ENCODE measurements around the gene SLAIN2.

SLAIN2 gene

DNA sequence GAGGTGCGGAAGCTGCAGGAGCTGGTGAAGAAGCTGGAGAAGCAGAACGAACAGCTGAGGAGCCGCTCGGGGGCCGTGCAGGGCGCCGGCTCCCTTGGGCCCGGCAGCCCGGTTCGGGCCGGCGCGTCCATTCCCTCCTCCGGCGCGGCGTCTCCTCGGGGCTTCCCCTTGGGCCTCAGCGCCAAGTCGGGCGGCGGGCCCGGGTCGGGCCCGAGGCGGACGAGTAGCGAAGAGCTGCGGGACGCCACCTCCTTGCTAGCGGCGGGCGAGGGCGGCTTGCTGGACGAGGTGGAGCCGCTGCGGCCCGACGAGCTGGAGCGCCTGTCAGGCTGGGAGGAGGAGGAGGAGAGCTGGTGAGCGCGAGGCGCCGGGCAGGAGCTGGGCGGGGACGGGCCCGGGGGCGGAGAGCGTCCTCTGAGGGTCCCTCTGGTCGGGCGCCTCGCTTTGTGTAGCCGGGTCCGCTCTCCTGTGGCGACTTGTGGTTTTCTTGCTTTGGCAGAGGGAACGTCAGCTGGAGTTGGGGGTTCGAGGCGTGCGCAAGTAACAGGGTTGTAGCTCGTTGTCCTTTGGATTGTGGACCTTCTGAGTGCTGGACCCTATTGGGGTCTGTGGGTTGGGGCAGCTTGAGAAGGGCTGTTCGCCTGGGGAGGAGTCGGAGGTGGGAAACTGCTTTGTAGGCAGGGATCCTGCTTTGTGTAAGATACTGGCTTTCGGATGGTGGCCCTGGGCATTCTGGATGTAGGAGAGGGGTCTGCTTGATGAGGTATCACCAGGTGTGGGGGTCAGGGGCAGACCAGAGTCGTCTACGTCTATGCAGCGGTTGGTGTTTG is 662 bp downstream of the SLAIN2 start:
- Mint-ChIP-seq H3K27ac (peak overlapping the region; percentile 96), H3K36me3 (ENCODE audit: low read depth) (peaks cover 4% of the 10 kb centered on the region), H3K4me3 (peak overlapping the region; percentile 98), H3K27me3 (ENCODE audit: low read depth) (no peaks in the 10 kb centered on the region), H3K4me1 (ENCODE audit: low read depth) (peaks cover 46% of the 10 kb centered on the region), H3K9me3 (no peaks in the 10 kb centered on the region)
- peak; percentile 47 for DNase-seq (ENCODE audit: low spot score)

DNA sequence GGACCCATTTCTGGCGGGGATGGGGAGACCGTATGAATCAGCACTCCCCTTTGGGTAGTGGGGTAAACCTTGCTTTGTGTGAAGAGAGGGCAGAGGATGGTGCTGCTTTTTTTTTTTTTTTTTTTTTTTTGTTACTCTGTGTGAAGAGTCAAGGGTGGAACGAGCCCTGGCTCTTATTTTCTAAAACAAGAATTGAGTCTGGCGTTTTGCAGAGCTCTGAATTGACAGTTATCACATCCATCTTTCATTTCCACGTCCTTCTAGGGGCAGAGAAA is 1.2 kb downstream of the SLAIN2 start:
- Mint-ChIP-seq H3K36me3 (ENCODE audit: low read depth) (peaks cover 4% of the 10 kb centered on the region), H3K9me3 (no peaks in the 10 kb centered on the region), H3K4me3 (peak overlapping the region; percentile 98), H3K4me1 (ENCODE audit: low read depth) (peaks cover 45% of the 10 kb centered on the region), H3K27ac (peak overlapping the region; percentile 91), H3K27me3 (ENCODE audit: low read depth) (no peaks in the 10 kb centered on the region)
- no peak for DNase-seq (ENCODE audit: low spot score)

DNA sequence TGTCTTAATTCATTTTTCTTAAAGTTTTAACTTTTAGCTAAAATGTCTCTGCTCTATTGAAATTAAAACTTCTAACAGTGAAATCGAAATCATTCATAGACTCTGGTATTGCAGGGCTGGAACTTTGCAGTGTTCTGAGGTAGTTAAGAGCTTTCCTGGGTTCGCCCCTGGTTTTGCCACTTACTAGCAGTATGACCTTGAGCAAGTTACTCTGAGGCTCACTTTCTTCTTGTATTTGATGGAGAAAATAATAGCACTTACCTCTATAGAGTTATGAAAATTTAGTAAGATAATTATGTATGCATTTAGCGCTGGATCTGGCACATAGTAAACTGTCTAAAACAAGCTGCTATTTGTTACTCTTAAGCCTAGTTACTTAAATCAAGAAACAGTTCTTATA is 1.7 kb downstream of the SLAIN2 start:
- Mint-ChIP-seq H3K9me3 (no peaks in the 10 kb centered on the region), H3K27ac (no peak overlapping the region), H3K36me3 (ENCODE audit: low read depth) (peaks cover 4% of the 10 kb centered on the region), H3K4me1 (ENCODE audit: low read depth) (peaks cover 45% of the 10 kb centered on the region), H3K27me3 (ENCODE audit: low read depth) (no peaks in the 10 kb centered on the region), H3K4me3 (peak overlapping the region; percentile 98)
- DNase-seq (ENCODE audit: low spot score), result no peak

DNA sequence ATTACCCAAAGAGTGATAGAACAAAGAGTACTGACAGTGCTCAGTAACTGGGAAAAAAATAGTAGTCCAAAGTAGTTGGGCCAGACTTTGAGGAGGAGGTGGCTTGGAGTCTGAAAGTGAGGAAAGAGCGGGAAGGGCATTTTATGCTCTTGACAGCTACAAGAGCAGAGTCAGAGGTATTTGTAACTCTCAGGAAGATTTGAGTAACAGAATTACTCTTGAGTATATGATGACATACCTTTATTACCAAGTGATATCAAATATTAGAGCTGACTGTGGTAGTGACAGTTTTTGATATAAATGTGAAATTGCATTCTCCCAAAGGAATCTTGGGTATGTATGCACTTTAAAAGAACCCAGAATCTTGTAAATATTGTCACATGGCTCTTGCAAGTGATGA is 2.2 kb downstream of the SLAIN2 start:
- H3K27ac Mint-ChIP-seq, result no peak overlapping the region
- no peaks in the 10 kb centered on the region for H3K27me3 Mint-ChIP-seq (ENCODE audit: low read depth)
- peak overlapping the region; percentile 98 for H3K4me3 Mint-ChIP-seq
- H3K4me1 Mint-ChIP-seq (ENCODE audit: low read depth), result peaks cover 45% of the 10 kb centered on the region
- no peaks in the 10 kb centered on the region for H3K9me3 Mint-ChIP-seq
- no peak for DNase-seq (ENCODE audit: low spot score)
- H3K36me3 Mint-ChIP-seq (ENCODE audit: low read depth), result peaks cover 4% of the 10 kb centered on the region

DNA sequence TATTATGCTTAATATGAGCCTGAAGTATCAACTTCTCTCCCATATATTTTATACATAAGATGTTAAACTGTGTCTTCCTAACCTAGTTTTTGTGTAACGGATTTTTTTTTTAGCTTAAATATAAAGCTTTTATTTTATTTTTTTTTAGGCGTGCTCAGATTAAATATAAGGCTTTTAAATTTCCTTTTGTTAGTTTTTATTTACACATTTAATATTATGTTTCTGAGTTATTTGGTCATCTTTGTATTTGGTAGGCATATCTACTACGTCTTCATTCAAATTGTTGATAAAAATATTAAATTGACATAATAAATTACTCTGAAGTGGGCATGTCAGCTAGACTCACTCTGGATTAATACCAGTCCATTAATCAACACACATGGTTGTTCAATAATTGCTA is 4.2 kb downstream of the SLAIN2 start:
- H3K9me3 Mint-ChIP-seq, result no peaks in the 10 kb centered on the region
- peaks cover 5% of the 10 kb centered on the region for H3K36me3 Mint-ChIP-seq (ENCODE audit: low read depth)
- H3K4me1 Mint-ChIP-seq (ENCODE audit: low read depth), result peaks cover 42% of the 10 kb centered on the region

DNA sequence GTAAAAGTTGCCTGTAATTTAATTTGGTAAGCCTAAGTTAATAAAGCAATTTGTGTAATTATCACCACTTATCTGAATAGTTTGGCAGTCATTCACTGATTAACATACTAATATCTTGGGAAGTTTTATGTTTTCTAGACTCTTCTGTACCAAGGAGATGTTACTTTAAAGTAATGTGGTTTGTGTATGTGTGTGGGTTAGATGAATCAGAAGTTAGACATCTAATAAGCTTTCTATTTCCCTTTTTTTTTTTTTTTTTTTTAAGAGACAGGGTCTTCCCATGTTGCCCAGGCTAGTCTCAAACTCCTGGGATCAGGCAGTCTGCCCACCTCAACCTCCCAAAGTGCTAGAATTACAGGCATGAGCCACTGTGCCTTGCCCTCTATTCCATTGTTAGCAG is 5.3 kb downstream of the SLAIN2 start:
- peaks cover 44% of the 10 kb centered on the region for H3K4me1 Mint-ChIP-seq (ENCODE audit: low read depth)
- peaks cover 6% of the 10 kb centered on the region for H3K36me3 Mint-ChIP-seq (ENCODE audit: low read depth)
- H3K9me3 Mint-ChIP-seq, result no peaks in the 10 kb centered on the region
- H3K27me3 Mint-ChIP-seq (ENCODE audit: low read depth), result no peaks in the 10 kb centered on the region
- no peak overlapping the region for H3K27ac Mint-ChIP-seq
- no peak for DNase-seq (ENCODE audit: low spot score)
- H3K4me3 Mint-ChIP-seq, result no peak overlapping the region

More for the DNA sequence above, 4.2 kb downstream of the SLAIN2 start:
- DNase-seq (ENCODE audit: low spot score), result no peak
- H3K27me3 Mint-ChIP-seq (ENCODE audit: low read depth), result no peaks in the 10 kb centered on the region
- H3K4me3 Mint-ChIP-seq, result no peak overlapping the region
- H3K27ac Mint-ChIP-seq, result no peak overlapping the region

DNA sequence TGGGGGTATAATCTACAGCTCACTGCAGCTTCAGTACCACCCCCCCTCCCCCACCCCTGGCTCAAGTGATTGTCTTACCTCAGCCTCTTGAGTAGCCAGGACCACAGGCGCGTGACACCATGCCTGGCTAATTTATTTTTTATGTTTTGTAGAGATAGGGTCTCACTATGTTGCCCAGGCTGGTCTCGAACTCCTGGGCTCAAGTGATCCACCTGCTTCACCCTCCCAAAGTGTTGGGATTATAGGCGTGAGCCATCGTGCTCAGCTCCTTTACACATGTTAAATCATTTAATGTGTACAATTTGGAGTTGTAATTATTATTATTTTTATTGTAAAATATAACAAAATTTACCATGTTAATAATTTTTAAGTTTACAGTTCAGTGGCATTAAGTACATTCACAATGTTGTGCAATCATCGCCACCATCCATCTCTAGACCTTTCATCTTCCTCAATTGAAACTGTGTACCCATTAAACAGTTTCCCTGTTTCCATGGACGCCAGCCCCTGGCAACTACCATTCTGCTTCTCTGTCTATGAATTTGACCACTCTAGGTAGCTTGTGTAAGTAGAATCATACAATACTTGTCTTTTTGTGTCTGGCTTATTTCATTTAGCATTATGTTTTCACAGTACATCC is 6.1 kb downstream of the SLAIN2 start:
- Mint-ChIP-seq H3K9me3 (no peaks in the 10 kb centered on the region), H3K36me3 (ENCODE audit: low read depth) (peaks cover 5% of the 10 kb centered on the region), H3K27me3 (ENCODE audit: low read depth) (no peaks in the 10 kb centered on the region), H3K4me1 (ENCODE audit: low read depth) (peaks cover 43% of the 10 kb centered on the region), H3K27ac (no peak overlapping the region), H3K4me3 (no peak overlapping the region)
- no peak for DNase-seq (ENCODE audit: low spot score)

DNA sequence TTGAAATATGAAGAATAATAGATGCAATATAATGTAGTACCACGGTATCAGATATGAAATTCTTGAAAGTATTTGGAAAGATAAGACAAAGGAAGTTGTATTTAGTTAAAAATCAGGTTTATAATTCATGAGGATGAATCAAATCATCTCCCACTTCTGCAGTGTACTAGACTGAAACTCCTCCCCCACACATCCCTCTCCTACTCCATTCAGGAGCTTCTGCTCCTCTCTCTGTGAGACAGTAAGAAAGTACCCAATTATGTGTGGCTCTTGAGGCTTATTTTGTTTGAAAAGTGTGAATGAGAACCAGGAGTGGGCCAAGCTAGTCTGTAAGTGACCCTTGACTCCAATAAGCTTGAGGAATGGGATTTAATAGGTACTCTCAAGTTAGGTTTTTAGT is 9.5 kb downstream of the SLAIN2 start:
- H3K36me3 Mint-ChIP-seq (ENCODE audit: low read depth), result peaks cover 4% of the 10 kb centered on the region
- H3K27ac Mint-ChIP-seq, result no peak overlapping the region
- no peak overlapping the region for H3K4me3 Mint-ChIP-seq
- DNase-seq (ENCODE audit: low spot score), result no peak
- H3K27me3 Mint-ChIP-seq (ENCODE audit: low read depth), result no peaks in the 10 kb centered on the region
- peaks cover 25% of the 10 kb centered on the region for H3K4me1 Mint-ChIP-seq (ENCODE audit: low read depth)
- no peaks in the 10 kb centered on the region for H3K9me3 Mint-ChIP-seq

DNA sequence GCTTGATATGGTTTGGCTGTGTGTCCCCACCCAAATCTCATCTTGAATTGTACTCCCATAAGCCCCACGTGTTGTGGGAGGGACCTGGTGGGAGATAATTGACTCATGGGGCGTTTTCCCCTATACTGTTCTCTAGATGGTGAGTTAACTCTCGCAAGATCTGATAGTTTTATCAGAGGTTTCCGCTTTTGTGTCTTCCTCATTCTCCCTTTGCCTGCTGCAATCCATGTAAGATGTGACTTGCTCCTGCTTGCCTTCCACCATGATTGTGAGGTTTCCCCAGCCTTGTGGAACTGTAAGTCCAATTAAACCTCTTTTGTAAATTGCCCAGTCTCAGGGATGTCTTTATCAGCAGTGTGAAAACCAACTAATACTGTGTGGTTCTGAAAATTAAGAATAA is 11.5 kb downstream of the SLAIN2 start:
- peaks cover 4% of the 10 kb centered on the region for H3K36me3 Mint-ChIP-seq (ENCODE audit: low read depth)
- peaks cover 14% of the 10 kb centered on the region for H3K4me1 Mint-ChIP-seq (ENCODE audit: low read depth)
- DNase-seq (ENCODE audit: low spot score), result no peak
- no peaks in the 10 kb centered on the region for H3K9me3 Mint-ChIP-seq
- H3K27me3 Mint-ChIP-seq (ENCODE audit: low read depth), result no peaks in the 10 kb centered on the region
- H3K4me3 Mint-ChIP-seq, result no peak overlapping the region
- no peak overlapping the region for H3K27ac Mint-ChIP-seq

DNA sequence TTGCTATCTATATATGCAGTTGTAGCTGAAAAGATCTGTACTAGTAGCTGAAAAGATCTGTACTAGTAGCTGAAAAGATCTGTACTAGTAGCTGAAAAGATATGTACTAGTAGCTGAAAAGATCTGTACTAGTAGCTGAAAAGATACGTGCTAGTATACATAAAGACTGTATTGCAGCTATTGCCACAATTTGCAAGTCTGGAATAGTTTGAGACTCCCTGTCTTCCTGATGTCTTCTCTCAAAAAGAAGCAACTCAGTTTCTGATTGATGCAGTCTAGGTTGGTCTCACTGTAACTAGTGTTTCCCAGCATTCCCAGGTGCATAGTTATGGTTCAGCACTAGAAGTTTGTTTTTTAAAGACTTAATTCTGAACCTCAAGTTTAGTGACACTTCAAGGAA is 15.0 kb downstream of the SLAIN2 start:
- Mint-ChIP-seq H3K4me3 (no peak overlapping the region), H3K9me3 (no peaks in the 10 kb centered on the region), H3K27ac (no peak overlapping the region), H3K36me3 (ENCODE audit: low read depth) (peaks cover 4% of the 10 kb centered on the region), H3K27me3 (ENCODE audit: low read depth) (no peaks in the 10 kb centered on the region), H3K4me1 (ENCODE audit: low read depth) (peaks cover 12% of the 10 kb centered on the region)
- no peak for DNase-seq (ENCODE audit: low spot score)

DNA sequence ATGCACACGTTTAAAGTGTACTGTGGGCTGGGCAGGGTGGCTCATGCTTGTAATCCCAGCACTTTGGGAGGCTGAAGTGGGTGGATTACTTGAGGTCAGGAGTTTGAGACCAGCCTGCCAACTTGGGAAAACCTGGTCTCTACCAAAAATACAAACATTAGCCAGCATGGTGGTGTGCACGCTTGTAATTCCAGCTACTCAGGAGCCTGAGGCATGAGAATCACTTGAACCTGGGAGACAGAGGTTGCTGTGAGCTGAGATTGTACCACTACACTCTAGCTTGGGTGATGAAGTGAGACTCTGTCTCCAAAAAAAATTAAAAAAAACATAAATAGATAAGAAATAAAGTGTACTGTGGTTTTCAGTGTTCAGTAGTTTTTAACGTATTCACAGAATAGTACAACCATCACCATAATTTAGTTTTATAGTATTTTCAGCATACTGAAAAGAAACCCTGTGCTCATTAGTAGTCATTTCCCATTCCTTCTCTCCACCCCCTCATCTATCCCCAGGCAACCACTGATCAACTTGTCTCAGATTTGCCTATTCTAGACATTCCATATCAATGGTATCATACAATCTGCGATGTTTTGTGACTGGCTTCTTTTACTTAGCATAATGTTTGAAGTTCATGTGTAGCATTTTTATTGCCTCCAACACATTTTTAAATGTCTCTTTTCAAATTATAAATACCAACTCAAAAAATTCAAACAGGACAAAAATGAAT is 19.1 kb downstream of the SLAIN2 start:
- no peak for DNase-seq (ENCODE audit: low spot score)
- Mint-ChIP-seq H3K4me1 (ENCODE audit: low read depth) (peaks cover 7% of the 10 kb centered on the region), H3K27ac (no peak overlapping the region), H3K36me3 (ENCODE audit: low read depth) (peaks cover 5% of the 10 kb centered on the region), H3K9me3 (no peaks in the 10 kb centered on the region), H3K4me3 (no peak overlapping the region), H3K27me3 (ENCODE audit: low read depth) (no peaks in the 10 kb centered on the region)

DNA sequence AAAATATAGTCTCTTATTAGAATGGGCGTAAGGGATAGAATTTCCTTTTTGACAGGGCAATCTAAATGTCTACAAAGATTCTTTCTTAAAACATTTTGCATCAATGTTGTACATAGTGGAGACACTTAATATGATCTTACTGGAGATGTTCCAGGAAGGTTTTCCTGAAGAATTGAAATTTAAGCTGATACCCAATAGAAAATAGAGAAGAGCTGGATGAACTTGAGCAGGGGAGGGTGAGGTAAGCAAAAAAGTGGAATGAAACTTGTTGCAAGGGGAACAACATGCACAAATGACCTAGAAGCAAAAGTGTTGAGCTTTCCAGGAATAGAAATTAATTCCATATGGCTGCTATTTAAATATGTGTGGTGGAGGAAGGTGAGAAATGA is 19.7 kb downstream of the SLAIN2 start:
- no peak overlapping the region for H3K4me3 Mint-ChIP-seq
- H3K36me3 Mint-ChIP-seq (ENCODE audit: low read depth), result peaks cover 7% of the 10 kb centered on the region
- no peak overlapping the region for H3K27ac Mint-ChIP-seq
- H3K27me3 Mint-ChIP-seq (ENCODE audit: low read depth), result no peaks in the 10 kb centered on the region
- peaks cover 7% of the 10 kb centered on the region for H3K4me1 Mint-ChIP-seq (ENCODE audit: low read depth)
- DNase-seq (ENCODE audit: low spot score), result no peak
- no peaks in the 10 kb centered on the region for H3K9me3 Mint-ChIP-seq

DNA sequence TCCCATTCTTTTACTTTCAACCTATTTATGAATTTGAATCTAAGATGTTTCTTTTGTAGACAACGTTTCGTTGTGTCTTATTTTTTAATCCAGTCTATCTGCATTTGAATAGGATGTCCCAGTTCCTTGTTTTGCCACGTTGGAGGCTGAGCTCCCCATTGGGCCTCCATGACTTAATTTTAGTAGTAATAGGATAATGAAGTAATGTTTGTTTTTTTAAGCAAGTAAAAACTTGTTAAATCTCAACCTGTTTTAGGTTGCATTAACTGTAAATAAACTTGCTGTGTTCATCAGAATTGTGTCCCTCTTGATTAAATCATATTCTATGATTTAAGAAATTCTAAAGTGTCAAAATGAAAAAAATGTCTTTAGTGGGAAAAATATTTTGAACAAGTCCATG is 25.3 kb downstream of the SLAIN2 start:
- Mint-ChIP-seq H3K27me3 (ENCODE audit: low read depth) (no peaks in the 10 kb centered on the region), H3K36me3 (ENCODE audit: low read depth) (peaks cover 7% of the 10 kb centered on the region), H3K4me1 (ENCODE audit: low read depth) (peaks cover 10% of the 10 kb centered on the region), H3K4me3 (no peak overlapping the region), H3K9me3 (no peaks in the 10 kb centered on the region), H3K27ac (no peak overlapping the region)
- DNase-seq (ENCODE audit: low spot score), result no peak

DNA sequence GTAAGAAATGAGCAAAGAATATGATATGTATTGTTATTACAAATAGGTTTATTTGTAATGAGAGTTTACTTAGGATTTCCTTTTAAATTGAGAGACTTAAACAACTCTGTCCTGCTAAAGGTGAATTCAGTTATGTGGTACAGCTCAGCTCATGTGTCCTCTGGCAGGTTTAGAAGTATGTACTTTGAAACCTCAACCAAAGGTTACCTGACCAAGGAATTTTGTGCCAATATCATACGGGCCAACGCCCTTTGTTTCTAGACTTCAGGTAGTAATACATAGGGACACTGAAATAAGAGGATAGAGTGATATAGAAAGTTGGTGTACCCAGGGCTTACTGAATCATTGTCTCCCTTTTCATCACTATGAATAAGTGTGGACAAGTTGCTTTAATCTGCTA is 25.7 kb downstream of the SLAIN2 start:
- Mint-ChIP-seq H3K27ac (no peak overlapping the region), H3K9me3 (no peaks in the 10 kb centered on the region), H3K4me1 (ENCODE audit: low read depth) (peaks cover 10% of the 10 kb centered on the region), H3K27me3 (ENCODE audit: low read depth) (no peaks in the 10 kb centered on the region), H3K36me3 (ENCODE audit: low read depth) (peaks cover 7% of the 10 kb centered on the region), H3K4me3 (no peak overlapping the region)
- DNase-seq (ENCODE audit: low spot score), result no peak
